C1 segment of cervical spinal cord (tissue), 14 donors: Measurements from ENCODE around the gene CHRDL2.

Source experiments
- DNase-seq, 14 donors: peaks; one replicate each; lab custom pipeline; 2025; lab: John Stamatoyannopoulos, UW

Gene CHRDL2

DNA sequence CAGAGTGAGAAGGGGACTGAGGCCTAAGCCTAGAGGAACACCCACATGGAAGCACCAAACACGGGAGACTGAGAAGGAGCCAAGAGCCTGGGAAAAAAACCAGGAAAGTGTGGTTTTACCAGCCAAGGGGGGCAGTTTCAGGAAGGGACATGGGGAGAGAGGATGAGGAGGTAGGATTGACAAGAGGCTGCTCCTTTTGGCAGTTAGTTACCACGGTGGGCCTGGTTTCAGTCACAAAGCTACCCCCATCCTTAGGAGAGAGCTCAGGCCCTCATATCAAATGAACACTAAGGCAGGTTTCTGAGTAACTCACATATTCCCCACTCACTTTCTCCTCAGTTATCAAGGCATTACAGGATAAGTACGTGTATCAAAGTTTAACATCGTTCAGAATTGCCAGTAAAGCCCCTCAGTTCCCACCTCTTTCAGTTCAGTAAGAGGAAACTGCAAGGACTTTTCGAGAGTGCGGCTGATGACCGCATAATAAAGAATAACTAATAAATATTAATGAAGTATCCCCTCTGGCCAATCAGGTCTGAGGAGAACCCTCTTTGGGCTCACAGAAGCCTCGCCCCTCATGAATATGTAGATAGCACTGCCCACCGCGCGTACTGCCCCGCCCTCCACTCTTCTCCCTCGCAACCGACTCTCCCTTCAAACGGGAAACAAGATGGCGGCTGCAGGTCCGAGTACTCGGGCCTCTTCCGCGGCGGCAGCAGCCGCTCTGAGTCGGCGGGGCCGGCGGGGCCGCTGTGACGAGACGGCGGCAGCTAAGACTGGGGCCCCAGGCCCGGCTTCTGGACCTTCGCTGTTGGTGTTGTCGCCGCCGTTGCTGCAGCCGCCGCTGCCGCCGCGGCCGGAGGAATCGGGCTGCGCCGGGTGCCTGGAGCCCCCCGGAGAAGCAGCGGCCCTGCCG, 17.2 kb upstream of the CHRDL2 start, which contains the start of gene RNF169:
RNF169 (plus strand) TSS at position 639 of the 916 bp plus-strand sequence; CDS start at position 671, 32 bp downstream.
- peak in 13 of 14 donors; percentile 28 to 96 (median 85) for DNase-seq

DNA sequence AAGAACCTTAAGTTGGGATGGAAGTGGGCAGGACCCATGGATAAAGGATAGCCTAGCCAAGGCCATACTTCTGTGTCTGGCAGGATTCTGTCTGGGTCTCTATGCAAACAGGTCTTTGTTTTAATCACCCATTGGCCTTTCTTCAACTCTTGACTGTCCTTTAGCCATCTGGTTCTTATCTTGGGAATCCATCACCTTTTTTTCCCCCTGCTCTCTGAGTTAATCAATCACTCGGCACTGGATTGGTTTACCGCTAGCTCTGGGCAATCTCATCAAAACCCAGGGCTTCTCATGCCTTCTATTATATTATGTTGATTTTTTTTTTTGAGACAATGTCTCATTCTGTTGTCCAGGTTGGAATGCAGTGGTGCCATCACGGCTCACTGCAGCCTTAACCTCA, 15.6 kb upstream of the CHRDL2 start:
- no peak for DNase-seq

DNA sequence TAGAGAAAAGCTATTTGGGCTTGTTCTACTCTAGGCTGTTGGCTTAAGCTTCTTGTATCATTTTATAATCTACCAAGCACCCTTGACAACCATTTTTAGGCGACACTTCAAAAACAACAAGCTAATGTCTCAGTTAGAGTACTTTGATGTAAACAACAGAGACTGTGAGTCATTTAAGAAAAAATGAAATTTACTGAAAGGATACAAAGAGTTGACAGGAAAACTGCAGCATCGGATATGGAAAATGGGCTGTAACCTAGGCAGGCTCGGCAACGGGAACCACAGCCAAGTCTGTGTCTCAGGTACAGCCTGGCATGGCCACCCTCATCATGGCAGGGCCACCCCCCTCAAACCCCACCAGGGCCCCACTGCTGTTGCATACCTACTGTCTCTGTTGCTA, 13.1 kb upstream of the CHRDL2 start:
- DNase-seq = no peak

DNA sequence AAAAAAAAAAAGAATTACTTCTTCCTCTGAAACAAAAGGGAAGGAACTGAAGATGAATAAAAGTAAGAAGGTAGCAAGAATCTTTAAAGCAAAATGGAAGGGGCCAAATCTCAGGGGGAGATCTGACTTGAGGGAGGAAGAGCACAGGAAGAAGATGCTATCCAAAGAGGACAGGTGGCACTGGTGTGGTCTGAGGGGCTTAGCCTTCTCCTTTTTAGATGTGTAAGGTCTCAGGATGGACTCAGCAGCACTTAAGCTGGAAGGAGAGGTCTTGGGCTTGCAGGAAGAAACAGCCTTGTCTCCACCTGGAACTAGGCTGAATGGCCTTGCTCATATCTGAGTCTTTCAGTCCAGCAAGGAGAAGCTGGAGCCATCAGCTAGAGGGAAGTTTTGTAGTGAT, 12.4 kb upstream of the CHRDL2 start:
- DNase-seq = no peak

DNA sequence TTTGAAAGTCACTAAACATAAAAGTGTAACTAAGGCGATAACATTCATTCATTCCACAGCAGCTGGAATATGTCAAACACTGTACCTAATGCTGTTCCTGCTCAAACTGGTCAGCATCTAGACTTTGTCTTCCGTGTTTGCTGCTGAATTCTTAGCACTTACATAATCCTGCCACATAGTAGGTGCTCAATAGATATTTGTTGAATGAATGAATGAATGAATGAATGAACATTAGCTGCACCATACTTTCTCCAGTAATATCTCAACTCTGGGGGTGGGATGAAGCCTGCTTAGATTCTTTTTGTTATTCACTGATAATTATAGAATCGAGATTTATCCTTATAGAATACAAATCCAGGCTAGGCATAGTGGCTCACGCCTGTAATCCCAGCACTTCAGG, 10.8 kb upstream of the CHRDL2 start:
- no peak for DNase-seq

DNA sequence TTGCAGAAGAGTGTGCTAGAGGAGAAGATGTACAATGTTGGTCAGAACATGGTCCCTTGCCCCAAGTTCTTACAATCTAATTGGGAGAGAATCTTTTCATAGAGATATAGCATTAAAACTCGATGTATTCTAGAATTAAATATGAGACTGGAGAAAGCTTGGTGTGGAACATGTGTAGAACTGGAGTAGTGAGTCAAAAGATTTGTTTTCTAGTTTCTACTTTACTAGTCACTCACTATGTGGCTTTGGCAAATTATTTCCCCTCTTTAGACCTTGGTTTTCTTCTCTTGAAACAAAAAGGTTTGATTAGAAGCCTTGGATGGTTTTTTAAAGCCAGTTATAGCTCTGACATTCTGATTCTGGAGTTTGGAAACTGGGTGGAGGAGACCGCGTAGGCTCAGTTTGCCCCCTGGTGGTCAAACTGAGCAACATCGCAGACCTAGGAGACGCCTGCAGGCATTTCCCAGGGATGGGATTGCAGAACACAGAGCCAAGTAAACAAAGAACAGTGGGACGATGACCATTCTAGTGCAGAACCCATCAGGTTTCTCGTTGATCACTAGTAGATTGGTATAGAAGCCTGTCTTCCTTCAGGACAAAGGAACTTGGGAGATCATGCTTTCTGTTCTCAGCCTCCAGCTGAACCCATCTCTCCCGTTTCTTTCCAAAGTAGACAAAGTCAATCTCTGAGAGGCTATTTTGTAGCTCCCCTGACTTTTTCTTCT, 8.5 kb upstream of the CHRDL2 start:
- peak in 4 of 14 donors; percentile 5 to 37 (median 22) for DNase-seq

DNA sequence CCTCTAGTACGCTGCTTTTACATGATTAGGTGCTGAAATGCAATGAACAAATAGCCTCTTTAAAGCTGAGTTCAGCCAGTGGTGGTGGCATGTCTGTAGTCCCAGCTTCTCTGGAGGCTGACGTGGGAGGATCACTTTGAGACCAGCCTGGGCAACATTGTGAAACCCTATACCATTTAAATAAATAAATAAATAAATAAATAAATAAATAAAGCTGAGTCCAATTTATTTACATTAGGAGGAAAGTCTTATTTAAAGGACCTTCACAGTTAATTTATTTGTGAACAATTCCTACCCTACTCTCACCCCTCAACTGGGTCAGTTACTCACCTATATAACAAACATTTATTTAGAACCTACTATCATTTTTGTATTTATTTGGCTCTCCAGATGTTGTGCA, 4.8 kb upstream of the CHRDL2 start:
- no peak for DNase-seq

DNA sequence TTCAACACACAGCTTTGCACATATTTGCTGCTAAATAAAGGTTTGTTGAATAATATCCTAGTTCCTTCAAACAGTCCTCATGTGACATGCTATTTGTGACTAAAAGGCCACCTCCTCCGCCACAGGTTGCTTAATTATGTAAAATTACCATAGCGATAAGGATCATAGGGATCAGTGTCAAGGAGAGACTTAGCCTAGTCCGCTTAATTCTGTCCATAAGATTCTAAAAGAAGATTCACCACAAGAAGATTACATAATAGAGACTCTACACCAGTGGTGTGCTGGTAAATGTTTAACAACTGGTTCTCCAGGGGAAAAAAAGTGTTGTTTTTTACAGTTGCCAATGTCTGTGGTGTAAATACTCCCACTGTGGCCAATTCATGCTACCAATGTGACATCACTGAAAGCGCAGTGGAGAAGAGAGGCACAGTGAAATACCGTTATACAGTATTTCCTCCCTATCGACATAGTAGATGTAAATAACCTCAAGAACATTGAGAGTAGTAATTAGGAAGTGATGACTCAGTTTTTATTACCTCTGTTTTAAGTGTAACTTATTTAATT, 4.2 kb upstream of the CHRDL2 start:
- no peak for DNase-seq

DNA sequence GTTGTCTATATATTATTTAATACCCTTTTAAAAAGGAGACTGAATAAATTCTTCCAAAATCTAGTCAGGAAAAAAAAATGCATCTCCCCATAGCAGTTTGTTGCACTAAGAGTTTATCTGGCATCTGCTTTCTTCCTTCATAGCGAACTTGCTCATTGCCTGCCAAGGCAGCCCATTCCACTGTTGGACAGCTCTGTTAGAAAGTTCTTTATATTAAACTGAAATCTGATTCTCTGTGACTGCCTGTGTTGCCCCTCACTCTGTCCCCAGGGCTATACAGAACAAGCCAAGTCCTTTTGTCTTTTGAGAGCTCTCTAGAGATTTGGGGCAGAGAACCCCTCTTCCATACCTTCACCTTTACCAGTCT, 3.3 kb upstream of the CHRDL2 start:
- DNase-seq = no peak

DNA sequence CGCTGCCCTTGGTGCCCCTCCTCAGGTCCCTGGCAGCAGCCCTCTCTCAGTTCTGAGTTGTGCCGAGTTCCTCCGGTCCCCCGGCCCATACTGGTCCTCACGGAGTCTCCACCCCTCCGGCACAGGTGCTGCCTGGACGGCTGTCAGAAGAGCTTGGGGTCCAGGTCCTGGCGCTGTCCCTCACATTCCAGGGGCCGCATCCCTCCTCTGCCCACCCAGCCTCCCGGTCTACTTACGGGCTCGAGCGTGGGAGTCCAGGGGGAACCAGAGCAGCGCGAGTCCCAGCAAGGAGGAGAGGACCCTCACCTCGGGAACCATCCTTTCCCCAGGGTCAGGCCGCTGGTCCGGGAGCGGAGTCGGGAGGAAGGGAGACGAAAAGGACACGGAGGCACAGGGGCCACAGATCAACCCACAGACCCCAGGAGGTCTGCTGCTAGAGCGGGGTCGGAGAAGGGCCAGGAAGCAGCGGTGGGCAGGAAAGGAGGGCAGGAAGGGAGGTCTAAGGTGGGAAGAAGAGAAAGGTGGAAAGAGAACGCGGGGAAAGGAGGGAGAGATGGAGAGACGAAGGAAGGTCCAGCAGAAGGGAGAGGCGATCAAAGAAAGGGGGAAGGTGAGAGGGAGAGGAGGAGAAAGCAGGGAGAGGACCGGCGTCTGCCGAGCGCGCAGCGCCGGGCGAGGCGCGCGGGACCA, 510 bp downstream of the CHRDL2 start:
- no peak for DNase-seq

DNA sequence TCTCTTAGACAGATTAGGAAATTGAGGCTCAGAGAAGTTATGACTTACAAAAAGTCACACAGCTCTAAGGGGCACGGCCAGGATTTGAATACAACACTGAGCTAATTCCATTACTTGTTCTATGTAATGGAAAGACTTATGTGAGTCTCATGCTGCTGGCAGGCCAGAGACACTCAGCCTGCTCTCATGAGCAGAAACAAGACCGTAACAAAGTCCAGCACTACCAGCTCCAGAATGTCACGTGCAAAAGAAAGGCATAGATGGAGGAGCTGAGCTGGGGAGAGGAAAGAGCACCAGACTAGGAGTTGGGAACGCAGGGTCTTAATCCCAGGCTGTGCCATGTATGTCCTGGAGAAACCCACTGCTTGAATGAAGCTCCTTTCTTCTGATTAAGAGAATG, 1.8 kb downstream of the CHRDL2 start:
- no peak for DNase-seq

DNA sequence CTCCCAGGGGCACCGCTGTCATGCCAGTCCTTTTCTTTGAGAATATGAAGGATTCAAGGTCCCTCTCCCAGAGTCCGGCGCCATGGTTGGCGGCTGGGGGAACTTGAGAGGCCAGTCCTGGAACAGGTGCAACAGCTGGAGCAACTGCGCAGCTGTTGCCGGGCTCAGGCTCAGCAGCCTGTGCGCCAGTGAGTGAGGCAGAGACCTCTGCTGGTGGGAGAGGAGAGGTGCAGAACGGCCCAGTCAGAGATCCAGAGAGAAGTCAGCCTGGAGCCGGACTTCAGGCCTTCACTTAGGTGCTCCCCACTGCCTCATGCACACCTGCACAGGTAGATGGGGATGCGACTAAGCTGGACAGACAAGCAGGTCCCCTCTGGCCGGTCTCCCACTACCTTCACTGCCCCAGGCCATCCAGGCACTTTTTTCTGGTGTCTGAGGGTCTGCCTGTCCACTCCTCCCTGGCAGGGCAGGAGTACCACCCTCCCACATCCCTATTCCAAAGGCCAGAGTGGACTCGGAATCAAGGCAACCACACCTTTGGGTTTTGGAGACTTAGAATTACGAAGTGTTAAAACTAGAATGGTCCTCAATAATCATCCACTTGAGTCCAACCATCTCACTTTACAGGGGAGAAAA, 4.6 kb downstream of the CHRDL2 start:
- DNase-seq = peak in 11 of 14 donors; percentile 17 to 67 (median 44)

DNA sequence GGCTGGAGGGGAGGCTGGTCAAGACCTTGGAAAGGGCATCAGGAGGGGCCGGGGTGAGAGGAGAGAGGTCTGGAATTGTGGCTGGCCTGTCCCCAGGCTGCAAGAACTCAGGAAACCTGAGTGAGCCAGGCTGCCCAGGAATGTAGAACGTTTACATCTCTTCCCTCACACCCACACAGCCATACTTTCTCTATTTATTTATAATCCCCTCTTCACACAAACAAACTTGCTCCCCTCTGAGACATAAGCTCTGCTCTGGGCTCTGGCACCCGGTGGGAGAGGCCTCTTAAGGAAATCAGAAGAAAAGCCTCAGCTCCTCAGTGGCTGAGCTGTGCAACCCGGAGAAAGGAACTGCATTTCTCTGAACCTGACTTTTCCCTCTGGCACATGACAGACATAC, 5.5 kb downstream of the CHRDL2 start:
- DNase-seq = no peak

DNA sequence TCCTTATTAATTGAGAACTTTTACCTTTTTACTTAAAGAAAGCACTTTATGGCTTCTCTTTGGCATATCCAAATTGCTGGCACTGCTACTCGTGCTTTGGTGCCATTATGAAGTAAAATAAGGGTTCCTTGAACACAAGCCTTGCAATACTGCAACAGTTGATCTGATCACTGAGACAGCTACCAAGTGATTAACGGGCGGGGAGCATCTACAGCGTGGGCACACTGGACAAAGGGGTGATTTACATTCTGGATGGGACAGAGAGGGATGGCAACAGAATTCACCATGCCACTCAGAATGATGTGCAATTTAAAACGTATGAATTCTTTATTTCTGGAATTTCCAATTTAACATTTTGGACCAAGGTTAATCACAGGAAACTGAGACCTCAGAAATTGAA, 7.7 kb downstream of the CHRDL2 start:
- DNase-seq = peak in 1 of 14 donors; percentile 5

DNA sequence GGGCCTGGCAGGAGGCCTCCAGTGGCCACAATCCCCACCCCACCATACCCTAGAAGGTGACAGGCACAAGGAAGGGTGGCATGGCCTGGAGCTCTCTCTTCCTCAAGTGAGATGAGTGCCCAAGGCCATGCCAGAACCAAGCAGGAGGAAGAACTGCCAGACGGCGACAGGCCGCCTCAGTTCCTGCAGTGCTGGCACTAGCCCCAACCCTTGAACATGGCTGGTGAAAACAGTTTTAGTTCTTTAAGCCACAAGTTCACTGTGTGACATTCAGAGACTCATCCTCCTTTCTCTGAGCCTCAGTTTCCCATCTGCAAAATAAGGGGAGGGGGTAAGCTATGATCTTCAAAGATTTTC, 9.8 kb downstream of the CHRDL2 start:
- peak in 3 of 14 donors; percentile 63 to 81 (median 74) for DNase-seq

DNA sequence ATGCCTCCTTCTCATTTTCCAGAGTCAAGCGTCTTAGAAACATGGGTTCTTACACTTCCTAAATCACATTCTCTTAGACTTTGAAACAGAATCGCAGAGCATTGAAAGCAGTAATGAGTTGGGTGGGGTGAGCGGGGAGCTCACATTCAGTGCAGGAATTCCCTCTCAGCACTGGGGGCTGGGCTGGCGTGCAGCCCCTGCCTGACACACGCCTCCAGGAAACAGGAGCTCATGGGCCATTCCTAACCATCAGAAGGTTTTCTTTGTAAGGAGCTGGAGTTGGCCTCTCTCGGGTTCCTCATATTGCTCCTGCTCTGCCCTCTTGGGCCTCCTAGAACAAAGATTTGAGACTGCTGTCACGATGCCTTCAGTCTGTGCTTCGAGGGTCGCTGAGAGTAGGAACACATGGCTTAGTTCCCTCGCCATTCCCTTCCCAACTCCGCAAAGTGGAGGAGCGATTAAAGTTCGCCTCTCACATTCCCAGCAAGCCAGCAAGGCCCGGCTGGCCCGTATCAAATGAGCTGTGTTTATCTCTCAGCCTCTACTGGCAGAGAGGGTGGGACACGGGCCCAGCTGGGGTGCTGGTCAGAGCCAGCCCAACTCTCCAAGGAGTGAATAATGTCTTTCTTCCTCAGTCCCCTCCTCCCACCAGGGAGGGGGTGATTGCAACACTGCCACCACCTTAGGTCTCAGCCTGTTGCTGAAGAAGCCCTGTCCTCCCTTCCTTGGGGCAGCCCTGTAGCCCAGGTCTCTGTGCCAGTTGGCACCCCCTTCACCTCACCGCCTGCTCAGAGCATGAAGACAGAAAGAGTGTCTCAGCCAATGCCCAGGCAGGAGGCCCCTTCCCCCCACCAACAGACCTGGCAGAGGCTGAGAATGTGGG, 10.4 kb downstream of the CHRDL2 start:
- DNase-seq = peak in 11 of 14 donors; percentile 20 to 81 (median 59)

DNA sequence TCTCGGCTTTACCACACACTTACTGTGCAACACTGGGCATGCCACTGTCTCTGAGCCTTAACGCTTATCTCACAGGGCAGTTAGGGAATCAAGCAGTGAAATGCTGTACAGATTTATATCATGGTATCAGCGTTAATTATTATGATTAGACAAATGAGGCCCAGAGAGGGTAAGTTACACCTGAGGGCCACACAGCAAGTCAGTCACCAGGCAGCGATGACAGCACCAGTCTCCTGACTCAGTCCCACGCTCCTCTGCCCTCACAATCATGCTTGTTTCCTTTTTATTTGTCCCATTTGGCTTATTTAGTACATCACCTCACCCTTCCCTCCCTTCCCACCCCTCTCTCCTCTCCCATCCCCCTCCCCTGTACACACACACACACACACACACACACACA, 12.2 kb downstream of the CHRDL2 start:
- no peak for DNase-seq

DNA sequence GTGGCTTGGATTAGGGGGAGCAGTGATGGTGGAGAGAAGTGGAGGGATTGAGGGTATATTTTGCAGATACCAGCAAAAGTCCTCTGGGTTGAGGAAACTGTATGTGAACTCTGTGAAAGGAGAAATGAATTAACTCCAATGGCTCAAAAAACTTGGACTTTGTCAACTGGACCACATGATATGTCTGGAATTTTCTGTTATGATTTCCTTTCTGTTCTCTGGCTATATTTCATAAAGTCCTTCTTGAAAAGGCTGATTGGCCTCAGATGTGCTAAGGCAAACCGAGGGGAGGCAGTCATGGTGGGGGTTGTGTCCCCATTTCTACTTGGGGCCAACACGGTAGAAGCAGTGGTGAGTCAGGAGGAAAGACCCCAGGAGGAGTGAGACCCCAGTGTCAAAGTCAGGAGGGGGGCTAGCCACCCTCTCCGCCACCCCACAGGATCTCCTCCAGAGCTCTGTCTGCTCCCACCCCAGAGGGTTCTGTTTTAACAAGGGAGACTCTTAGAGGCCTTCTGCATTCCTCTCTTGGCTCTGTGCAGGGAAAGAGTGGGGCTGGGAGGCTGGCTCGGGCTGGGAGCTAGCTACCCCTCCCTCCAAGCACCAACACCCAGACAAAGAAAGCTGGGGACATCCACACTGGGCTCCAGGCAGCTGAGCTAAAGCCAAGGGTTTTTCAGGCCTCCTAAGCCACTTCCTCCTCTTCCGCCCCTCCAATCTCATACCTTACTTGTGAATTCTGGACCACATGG, 13.8 kb downstream of the CHRDL2 start:
- DNase-seq = no peak

DNA sequence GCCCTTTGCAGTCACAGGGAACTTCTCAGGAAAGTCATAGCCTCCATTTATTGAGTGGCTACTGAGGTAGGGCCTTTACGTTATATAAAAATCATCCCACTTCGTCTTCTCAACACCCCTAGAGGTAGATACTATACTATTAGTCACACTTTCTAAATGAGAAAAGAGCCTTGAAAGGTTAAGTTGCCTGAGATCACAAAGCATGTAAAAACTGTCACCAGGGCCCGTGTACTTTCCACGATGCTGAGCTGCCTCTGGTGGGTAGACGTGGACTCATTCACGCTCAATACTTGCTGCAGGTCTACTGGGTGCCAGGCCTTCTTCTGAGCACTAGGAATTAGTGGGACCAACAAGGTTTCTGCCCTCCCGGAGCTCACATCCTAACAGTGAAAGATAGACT, 16.3 kb downstream of the CHRDL2 start:
- DNase-seq = no peak

DNA sequence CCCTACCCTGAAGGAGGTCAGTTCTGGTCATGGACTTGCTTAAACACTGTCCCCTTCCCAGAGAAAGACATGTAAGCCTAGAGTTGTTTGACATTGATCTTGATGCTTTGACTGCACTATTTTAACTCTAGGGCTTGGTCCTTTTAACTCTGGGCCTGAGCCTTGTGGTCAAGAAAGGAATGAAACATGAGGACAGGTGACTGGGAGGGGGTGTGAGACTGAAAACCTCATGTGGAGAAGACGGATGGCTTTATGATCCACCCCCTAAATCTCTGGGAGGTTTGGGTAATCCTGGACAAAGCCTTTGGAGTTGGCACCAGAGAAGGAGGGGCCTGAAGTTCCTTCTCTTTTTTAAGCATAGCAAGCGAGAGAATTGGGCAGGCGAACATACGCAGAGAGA, 17.5 kb downstream of the CHRDL2 start:
- DNase-seq = no peak
